22Rv1 (cell line): ENCODE data around the gene FLAD1.

Source experiments
- H3K27ac ChIP-seq: fragments of 450-650 bp; 2 replicates; pipeline ENCODE4 v1.5.1; 2017
- ZFX ChIP-seq: fragments of 450-650 bp; IDR thresholded peaks from 2 replicates; pipeline ENCODE4 v1.6.1; 2017; ENCODE audit warnings: antibody characterized with exemption, borderline replicate concordance
- TF ChIP-seq, protein P1 (sequence below): fragments of 450-650 bp; IDR thresholded peaks from 2 replicates; pipeline ENCODE4 v1.5.1; 2017; ENCODE audit warnings: mild to moderate bottlenecking

Gene FLAD1

DNA sequence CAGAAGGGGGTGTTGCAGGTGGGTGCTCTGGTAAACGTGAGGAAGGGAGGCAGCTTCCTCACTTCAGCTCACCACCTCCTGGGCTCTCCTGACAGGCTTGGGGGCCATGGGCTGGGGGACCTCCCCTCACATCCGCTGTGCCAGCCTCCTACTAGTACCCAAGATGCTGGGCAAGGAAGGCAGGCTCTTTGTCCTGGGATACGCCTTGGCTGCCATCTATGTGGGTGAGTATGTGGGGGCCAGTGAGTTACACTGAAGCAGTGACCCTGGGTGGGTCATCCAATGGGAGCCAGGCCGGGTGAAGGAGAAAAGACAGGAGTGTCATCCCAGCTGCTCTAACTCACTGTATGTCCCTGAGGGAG, 56.1 kb downstream of the FLAD1 start:
- peak overlapping the region; percentile 82 for H3K27ac ChIP-seq

DNA sequence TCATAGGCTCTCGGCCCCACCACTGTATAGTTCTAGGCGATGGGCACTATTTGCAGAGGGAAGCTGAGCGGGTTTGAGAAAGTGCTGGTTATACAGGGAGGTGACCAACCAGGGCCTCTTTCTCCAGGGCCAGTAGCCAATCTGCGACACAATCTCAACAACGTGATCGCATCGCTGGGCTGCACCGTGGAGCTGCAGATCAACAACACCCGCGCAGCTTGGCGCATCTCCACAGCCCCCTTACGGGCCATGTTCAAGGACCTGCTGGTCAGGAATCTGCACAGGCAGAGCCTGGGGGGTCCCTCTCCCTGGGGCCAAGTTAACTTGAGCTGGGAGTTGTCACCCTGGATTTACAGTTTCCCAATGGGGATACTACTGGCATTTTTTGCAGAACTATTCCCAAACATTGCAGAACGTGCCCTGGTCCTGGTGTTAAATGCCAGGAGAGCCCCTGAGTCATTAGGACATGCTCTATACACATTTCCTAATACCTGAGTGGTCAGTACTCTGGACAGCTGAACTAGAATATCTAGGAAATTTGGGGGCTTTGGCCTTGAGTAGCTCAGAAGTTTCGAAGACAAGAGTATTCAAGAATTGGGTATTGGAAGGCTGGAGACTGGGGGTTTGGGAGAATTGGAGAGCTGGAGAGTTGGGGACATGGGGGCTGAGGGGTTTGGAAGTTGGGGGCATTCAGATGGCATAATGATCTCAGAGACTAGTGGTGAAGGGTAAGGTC, 57.4 kb downstream of the FLAD1 start:
- H3K27ac ChIP-seq: no peak overlapping the region
- TF ChIP-seq ZFX: no peak
- TF ChIP-seq, protein P1, sequence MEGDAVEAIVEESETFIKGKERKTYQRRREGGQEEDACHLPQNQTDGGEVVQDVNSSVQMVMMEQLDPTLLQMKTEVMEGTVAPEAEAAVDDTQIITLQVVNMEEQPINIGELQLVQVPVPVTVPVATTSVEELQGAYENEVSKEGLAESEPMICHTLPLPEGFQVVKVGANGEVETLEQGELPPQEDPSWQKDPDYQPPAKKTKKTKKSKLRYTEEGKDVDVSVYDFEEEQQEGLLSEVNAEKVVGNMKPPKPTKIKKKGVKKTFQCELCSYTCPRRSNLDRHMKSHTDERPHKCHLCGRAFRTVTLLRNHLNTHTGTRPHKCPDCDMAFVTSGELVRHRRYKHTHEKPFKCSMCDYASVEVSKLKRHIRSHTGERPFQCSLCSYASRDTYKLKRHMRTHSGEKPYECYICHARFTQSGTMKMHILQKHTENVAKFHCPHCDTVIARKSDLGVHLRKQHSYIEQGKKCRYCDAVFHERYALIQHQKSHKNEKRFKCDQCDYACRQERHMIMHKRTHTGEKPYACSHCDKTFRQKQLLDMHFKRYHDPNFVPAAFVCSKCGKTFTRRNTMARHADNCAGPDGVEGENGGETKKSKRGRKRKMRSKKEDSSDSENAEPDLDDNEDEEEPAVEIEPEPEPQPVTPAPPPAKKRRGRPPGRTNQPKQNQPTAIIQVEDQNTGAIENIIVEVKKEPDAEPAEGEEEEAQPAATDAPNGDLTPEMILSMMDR: no peak

More for the DNA sequence above, 56.1 kb downstream of the FLAD1 start:
- no peak for TF ChIP-seq ZFX
- TF ChIP-seq, protein P1: no peak
